HL-60 (cell line): ENCODE results near the gene DLK1.

ENCODE experiments used
- CTCF ChIP-seq: IDR thresholded peaks from one replicate; pipeline ENCODE4 v1.5.1; 2011; ENCODE audit warnings: low read length, control low read depth, inconsistent platforms; ENCODE audit not compliant: insufficient read depth
- POLR2AphosphoS5 ChIP-seq: IDR thresholded peaks from 2 replicates; pipeline ENCODE4 v1.6.1; 2012; ENCODE audit warnings: low read depth
- REST ChIP-seq: IDR thresholded peaks from 2 replicates; pipeline ENCODE4 v1.6.1; 2012; ENCODE audit warnings: low read depth; ENCODE audit not compliant: insufficient replicate concordance

- TF ChIP-seq REST (no peak), CTCF (no peak), POLR2AphosphoS5 (no peak)
Observed at GRCh38 chr14:100773331-100774163, 46.9 kb downstream of the DLK1 start.
